Immature natural killer cell (primary cell): ENCODE measurements around the gene ULK4. TPM values are rescaled to one million over a fixed set of nuclear protein-coding genes. Genes with fewer than 3 reads are reported as not detected.
A peak's percentile ranks its signal among the peaks of the same experiment; 100 is the strongest.

ENCODE experiments used
- DNase-seq, 3 donors: peaks; one replicate each; pipeline ENCODE4 v3.0.0; 2022; ENCODE audit warnings: mixed read lengths in 1 of 3
- H3K27ac Mint-ChIP-seq, 6 donors: one replicate each; pipeline ENCODE4 v1.8.0; 2020; ENCODE audit warnings: mixed read lengths in 6 of 6, mild to moderate bottlenecking in 5 of 6, inconsistent platforms in 4 of 6, moderate library complexity in 3 of 6
- H3K27me3 Mint-ChIP-seq, 3 donors: one replicate each; pipeline ENCODE4 v1.8.0; 2020 to 2021; ENCODE audit warnings: low read depth in 3 of 3, mild to moderate bottlenecking in 3 of 3, mixed read lengths in 3 of 3, moderate library complexity in 3 of 3, inconsistent platforms in 1 of 3
- H3K36me3 Mint-ChIP-seq, 3 donors: one replicate each; pipeline ENCODE4 v1.8.0; 2020; ENCODE audit warnings: mixed read lengths in 3 of 3, inconsistent platforms in 2 of 3, mild to moderate bottlenecking in 2 of 3
- H3K4me1 Mint-ChIP-seq, 2 donors: one replicate each; pipeline ENCODE4 v1.8.0; 2020; ENCODE audit warnings: inconsistent platforms in 2 of 2, mild to moderate bottlenecking in 2 of 2, mixed read lengths in 2 of 2, moderate library complexity in 1 of 2
- H3K4me3 Mint-ChIP-seq, 5 donors: one replicate each; pipeline ENCODE4 v1.8.0; 2020; ENCODE audit warnings: mild to moderate bottlenecking in 5 of 5, mixed read lengths in 5 of 5, inconsistent platforms in 3 of 5, moderate library complexity in 3 of 5
- H3K9me3 Mint-ChIP-seq, 6 donors: one replicate each; pipeline ENCODE4 v1.8.0; 2020; ENCODE audit warnings: mild to moderate bottlenecking in 6 of 6, mixed read lengths in 6 of 6, inconsistent platforms in 4 of 6, moderate library complexity in 3 of 6
- polyA plus RNA-seq, 3 donors: library from polyadenylated mRNA; unstranded; fragments of 300-500 nt; fragmentation: Illumina TruSeq; gene quantifications; one replicate each; pipeline ENCODE4 v1.2.3, GENCODE V29; 2021

The ULK4 gene
- polyA plus RNA-seq, 3 donors from 2014 or later: 9.9 to 10.6 (median 9.9) TPM

DNA sequence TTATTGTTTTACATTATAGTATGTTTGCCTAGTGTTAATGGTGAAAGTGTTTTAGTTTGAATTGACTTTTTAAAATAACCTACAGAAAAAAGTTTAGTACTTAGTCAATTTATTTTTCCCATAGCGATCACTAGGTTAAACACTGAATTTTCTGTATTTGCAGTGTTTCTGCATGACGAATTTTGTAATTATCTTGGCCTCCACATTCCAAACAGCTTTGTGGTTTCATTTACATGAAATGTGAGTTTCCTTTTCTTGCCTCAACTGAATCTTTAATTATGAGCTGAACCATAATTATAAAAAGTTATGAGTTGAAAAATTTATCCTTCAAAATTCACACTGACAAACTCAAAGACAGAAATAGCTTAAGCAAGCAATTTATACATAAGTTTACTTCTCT lies 527.1 kb downstream of the ULK4 start:
- H3K27ac Mint-ChIP-seq: no peak overlapping the region
- no peaks in the 10 kb centered on the region for H3K27me3 Mint-ChIP-seq
- H3K4me3 Mint-ChIP-seq: no peak overlapping the region
- DNase-seq: no peak
- H3K4me1 Mint-ChIP-seq: no peaks in the 10 kb centered on the region
- peaks cover 0 to 6% (median 0%) of the 10 kb centered on the region in 6 donors for H3K9me3 Mint-ChIP-seq
- peaks cover 0 to 4% (median 0%) of the 10 kb centered on the region in 3 donors for H3K36me3 Mint-ChIP-seq

DNA sequence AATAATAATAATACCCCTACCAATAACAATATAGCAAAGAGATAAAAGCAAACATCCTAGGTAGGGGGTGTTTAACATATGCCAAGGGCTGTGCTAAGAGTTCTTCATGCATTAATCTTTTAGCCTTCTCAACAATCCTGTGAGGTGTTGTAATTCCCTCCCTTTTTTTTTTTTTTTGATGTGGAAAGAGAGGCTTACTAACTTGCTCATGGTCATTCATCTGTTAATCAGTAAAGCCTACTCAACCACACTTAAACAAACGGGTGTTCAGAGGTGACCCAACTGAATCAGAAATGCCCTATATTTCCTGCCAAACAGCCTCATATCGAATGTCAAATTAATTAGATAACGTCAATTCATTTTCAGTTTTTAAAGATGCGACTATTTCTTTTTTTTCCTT lies 530.5 kb downstream of the ULK4 start:
- no peaks in the 10 kb centered on the region for H3K4me1 Mint-ChIP-seq
- peaks cover 0 to 6% (median 2%) of the 10 kb centered on the region in 6 donors for H3K9me3 Mint-ChIP-seq
- DNase-seq: no peak
- H3K4me3 Mint-ChIP-seq: no peak overlapping the region
- H3K36me3 Mint-ChIP-seq: peaks cover 0 to 4% (median 3%) of the 10 kb centered on the region in 3 donors
- H3K27me3 Mint-ChIP-seq: peaks cover 0 to under 1% (median 0%) of the 10 kb centered on the region in 3 donors
- no peak overlapping the region for H3K27ac Mint-ChIP-seq

DNA sequence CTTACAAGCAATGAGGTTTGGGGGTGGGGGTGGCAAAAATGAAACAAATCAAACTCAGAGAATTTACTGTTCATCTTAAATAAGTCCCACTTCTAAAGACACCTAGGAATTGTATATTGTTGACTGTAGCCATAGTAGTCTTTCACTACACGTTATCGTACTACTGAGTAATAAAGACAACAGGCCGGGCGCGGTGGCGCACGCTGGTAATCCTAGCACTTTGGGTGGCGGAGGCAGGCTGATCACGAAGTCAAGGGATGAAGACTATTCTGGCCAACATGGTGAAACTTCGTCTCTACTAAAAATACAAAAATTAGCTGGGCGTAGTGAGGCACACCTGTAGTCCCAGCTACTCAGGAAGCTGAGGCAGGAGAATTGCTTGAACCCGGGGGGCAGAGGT lies 531.0 kb downstream of the ULK4 start:
- H3K9me3 Mint-ChIP-seq: peaks cover under 1 to 9% (median 4%) of the 10 kb centered on the region in 6 donors
- peaks cover 0 to under 1% of the 10 kb centered on the region in 2 donors for H3K4me1 Mint-ChIP-seq
- H3K4me3 Mint-ChIP-seq: no peak overlapping the region
- peaks cover 0 to 4% (median 4%) of the 10 kb centered on the region in 3 donors for H3K36me3 Mint-ChIP-seq
- H3K27me3 Mint-ChIP-seq: peaks cover 0 to 2% (median 0%) of the 10 kb centered on the region in 3 donors
- no peak for DNase-seq
- H3K27ac Mint-ChIP-seq: no peak overlapping the region

DNA sequence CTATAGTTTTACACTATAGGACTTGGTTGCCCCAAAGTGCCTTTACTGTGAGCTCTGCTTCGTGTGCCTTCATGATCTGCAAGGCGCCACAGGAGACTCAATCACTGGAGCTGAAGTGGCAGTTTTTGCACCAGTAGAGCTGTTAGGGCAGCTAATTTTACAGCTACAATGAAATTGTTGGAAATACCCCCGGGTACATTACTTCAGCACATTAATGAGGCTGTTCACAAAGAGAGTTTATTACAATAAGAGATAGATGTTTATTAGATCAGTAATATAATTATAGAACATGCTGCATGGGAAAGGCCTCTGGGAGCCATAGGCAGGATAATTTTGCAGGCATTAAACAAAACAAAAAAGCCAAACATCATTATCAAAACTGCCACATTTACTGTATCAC lies 531.5 kb downstream of the ULK4 start:
- peaks cover 0 to 7% (median 4%) of the 10 kb centered on the region in 3 donors for H3K36me3 Mint-ChIP-seq
- H3K4me1 Mint-ChIP-seq: peaks cover 2 to 5% of the 10 kb centered on the region in 2 donors
- H3K9me3 Mint-ChIP-seq: peaks cover 3 to 9% (median 5%) of the 10 kb centered on the region in 6 donors
- no peak overlapping the region for H3K27ac Mint-ChIP-seq
- H3K27me3 Mint-ChIP-seq: peaks cover 0 to 2% (median 0%) of the 10 kb centered on the region in 3 donors
- DNase-seq: no peak
- H3K4me3 Mint-ChIP-seq: no peak overlapping the region

DNA sequence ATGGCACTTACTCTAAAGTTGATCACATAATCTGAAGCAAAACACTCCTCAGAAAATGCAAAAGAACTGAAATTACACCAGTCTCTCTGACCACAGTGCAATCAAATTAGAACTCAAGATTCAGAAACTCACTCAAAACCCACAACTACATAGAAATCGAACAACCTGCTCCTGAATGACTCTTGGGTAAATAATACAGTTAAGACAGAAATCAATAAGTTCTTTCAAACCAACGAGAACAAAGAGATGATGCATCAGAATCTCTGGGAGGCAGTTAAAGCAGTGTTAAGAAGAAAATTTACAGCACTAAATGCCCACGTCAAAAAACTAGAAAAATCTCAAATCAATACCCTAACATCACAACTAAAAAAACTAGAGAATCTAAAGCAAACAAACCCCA lies 535.4 kb downstream of the ULK4 start:
- no peak for DNase-seq
- peak overlapping the region in 1 of 6 donors; percentile 7 for H3K27ac Mint-ChIP-seq
- peaks cover 23 to 30% of the 10 kb centered on the region in 2 donors for H3K4me1 Mint-ChIP-seq
- H3K27me3 Mint-ChIP-seq: peaks cover 1 to 5% (median 2%) of the 10 kb centered on the region in 3 donors
- peaks cover 3 to 14% (median 5%) of the 10 kb centered on the region in 6 donors for H3K9me3 Mint-ChIP-seq
- no peak overlapping the region for H3K4me3 Mint-ChIP-seq
- peaks cover 0 to 7% (median 0%) of the 10 kb centered on the region in 3 donors for H3K36me3 Mint-ChIP-seq

DNA sequence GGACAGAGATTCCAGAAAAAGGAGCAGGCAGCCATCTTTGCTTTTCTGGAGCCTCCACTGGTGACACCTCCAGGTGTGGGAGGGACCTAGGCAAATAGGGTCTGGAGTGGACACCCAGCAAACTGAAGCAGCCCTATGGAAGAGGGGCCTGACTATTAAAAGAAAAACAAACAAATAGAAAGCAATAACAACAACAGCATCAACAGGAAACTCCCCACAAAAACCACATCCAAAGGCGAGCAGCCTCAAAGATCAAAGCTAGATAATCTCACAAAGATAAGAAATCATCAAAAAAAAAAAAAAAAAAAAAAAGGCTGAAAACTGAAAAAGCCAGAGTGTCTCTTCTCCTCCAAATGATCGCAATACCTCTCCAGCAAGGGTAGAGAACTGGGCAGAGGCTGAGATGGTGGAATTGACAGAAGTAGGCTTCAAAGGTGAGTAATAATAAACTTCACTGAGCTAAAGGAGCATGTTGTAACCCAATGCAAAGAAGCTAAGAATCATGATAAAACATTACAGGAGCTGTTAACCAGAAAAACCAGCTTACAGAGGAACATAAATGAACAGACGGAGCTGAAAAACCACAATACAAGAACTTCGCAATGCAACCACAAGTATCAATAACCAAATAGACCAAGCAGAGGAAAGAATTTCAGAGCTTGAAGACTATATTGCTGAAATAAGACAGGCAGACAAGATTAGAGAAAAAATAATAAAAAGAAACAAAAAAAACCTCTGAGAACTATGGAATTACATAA lies 537.2 kb downstream of the ULK4 start:
- H3K4me1 Mint-ChIP-seq: peaks cover 26 to 34% of the 10 kb centered on the region in 2 donors
- peaks cover 0 to 7% (median 0%) of the 10 kb centered on the region in 3 donors for H3K36me3 Mint-ChIP-seq
- H3K4me3 Mint-ChIP-seq: peak overlapping the region; percentile 28 to 60 (median 43)
- peaks cover 3 to 14% (median 5%) of the 10 kb centered on the region in 6 donors for H3K9me3 Mint-ChIP-seq
- H3K27me3 Mint-ChIP-seq: peaks cover 1 to 5% (median 2%) of the 10 kb centered on the region in 3 donors
- peak in 2 of 3 donors; percentile 17 to 33 for DNase-seq
- H3K27ac Mint-ChIP-seq: peak overlapping the region in 5 of 6 donors; percentile 8 to 51 (median 42)

DNA sequence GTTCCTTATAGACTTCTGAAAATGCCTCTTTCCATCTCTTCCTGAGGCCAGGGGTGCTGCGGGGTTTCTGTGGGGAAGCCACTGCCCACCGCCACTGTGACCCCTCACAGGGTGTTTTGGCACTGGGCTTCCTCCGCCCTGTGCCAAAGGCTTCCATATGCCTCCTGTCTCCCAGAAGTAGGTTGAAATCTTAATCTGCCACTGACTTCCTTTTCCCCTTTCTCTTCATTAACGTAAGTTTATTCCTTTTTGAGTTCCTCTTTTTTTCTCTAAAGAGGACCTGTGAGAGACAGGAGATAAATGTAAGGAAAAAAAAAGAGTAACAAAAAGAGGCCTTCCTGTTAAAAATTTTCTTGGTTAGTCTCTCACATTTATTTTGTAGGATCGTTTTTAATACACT lies 542.1 kb downstream of the ULK4 start:
- peaks cover 0 to under 1% (median 0%) of the 10 kb centered on the region in 6 donors for H3K9me3 Mint-ChIP-seq
- H3K27me3 Mint-ChIP-seq: peaks cover 1 to 8% (median 4%) of the 10 kb centered on the region in 3 donors
- H3K4me1 Mint-ChIP-seq: peaks cover 35 to 43% of the 10 kb centered on the region in 2 donors
- no peaks in the 10 kb centered on the region for H3K36me3 Mint-ChIP-seq
- H3K4me3 Mint-ChIP-seq: peak overlapping the region; percentile 68 to 76 (median 70)
- DNase-seq: no peak
- H3K27ac Mint-ChIP-seq: peak overlapping the region; percentile 68 to 88 (median 77)

DNA sequence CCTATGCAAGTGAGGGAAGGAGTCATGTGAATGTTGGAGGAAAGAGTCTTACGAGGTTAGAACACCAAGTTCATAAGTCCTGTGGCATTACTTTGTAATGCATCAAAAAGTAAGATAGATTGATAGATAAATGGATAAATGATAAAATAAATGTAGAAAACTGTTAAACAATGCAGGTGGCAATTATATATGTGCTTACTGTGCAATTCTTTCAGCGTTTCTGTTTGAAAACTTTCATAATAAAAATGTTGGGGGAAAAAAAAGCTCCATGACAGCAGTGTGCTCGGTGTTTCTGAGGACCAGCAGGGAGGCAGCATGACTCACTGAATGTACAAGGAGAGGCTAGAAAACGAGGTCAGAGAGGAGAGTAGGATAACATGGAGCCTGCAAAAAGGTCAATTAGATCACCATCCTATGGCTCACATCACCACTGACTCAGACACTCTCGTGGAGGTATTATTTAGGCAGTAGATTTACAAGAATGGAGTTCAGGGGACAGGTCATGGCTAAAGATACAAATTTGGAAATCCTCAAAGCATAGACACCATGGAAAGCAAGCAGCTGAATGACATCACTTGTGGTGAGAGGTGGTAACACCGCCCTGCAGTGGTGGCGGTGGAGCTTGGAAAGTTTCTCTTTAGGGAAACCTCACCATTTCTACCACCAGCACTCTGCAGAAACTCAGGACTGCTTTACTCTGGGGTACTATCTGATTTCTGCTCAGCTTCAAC lies 542.8 kb downstream of the ULK4 start:
- Mint-ChIP-seq H3K9me3 (no peaks in the 10 kb centered on the region), H3K4me1 (peaks cover 29 to 36% of the 10 kb centered on the region in 2 donors), H3K36me3 (no peaks in the 10 kb centered on the region), H3K27ac (peak overlapping the region; percentile 68 to 88 (median 77)), H3K4me3 (peak overlapping the region; percentile 68 to 76 (median 70)), H3K27me3 (peaks cover 1 to 6% (median 4%) of the 10 kb centered on the region in 3 donors)
- peak; percentile 75 to 81 (median 76) for DNase-seq

DNA sequence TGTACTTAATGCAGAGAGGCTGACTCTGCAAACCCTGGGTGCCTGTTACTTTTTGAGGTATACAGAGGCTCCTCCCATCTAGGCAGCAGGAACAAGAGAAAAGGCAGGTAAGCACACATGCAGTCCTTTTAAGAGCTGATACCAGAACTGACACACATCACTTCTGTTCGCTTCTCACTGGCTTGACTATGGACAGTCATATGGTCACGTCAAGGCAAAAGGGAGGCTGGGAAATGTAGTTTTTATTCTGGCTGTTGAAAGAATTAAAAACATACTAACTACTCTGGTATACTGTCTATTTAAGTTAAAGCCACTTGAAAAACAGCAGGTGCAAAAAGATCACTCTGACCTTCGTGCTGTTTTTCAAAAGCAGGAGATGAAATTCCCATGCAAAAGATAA lies 544.3 kb downstream of the ULK4 start:
- Mint-ChIP-seq H3K27ac (peak overlapping the region in 2 of 6 donors; percentile 78 to 84), H3K4me1 (peaks cover 19 to 24% of the 10 kb centered on the region in 2 donors), H3K9me3 (no peaks in the 10 kb centered on the region)

DNA sequence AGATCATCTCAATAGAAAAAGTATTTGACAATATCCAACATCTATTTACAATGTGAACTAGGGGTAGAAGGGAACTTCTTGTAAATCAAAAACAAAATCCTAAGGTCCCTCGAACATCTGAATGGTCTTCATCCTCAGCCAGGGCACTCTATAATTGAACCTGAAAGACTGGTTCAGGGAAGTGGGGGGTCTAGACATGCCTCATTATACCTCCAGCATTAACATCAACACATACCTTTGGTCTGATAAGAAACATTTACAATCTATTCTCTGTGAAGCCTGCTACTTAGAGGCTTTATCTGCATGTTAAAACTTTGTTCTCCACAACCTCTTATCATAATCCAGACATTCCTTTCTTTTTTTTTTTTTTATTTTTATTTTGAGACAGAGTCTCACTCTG lies 550.8 kb downstream of the ULK4 start:
- Mint-ChIP-seq H3K36me3 (peaks cover 0 to 3% (median 0%) of the 10 kb centered on the region in 3 donors), H3K4me3 (no peak overlapping the region), H3K27me3 (peaks cover 0 to 2% (median 2%) of the 10 kb centered on the region in 3 donors), H3K27ac (no peak overlapping the region), H3K9me3 (no peaks in the 10 kb centered on the region), H3K4me1 (peaks cover 6 to 8% of the 10 kb centered on the region in 2 donors)
- no peak for DNase-seq

More for the DNA sequence above, 544.3 kb downstream of the ULK4 start:
- no peaks in the 10 kb centered on the region for H3K36me3 Mint-ChIP-seq
- no peak for DNase-seq
- no peak overlapping the region for H3K4me3 Mint-ChIP-seq
- H3K27me3 Mint-ChIP-seq: peaks cover 0 to 4% (median 4%) of the 10 kb centered on the region in 3 donors

DNA sequence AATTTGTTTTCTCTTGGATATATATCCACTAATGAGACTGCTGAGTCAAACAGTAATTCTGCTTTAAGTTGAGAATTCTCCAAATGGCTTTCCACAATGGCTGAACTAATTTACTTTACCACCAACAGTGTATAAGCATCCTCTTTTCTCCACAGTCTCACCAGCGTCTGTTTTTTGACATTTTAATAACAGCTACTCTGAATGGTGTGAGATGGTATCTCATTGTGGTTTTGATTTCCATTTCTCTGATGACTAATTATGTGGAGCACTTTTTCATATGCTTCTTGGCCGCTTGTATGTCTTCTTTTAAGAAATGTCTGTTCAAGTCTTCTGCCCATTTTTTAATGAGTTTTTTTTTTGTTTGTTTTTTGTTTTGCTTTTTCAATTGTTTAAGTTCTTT lies 556.4 kb downstream of the ULK4 start:
- Mint-ChIP-seq H3K36me3 (peaks cover 0 to 3% (median 0%) of the 10 kb centered on the region in 3 donors), H3K4me3 (peak overlapping the region; percentile 30 to 49 (median 45)), H3K27ac (peak overlapping the region; percentile 18 to 82 (median 42)), H3K4me1 (peaks cover 36 to 38% of the 10 kb centered on the region in 2 donors), H3K27me3 (peaks cover 0 to 2% (median 1%) of the 10 kb centered on the region in 3 donors), H3K9me3 (no peaks in the 10 kb centered on the region)
- DNase-seq: peak; percentile 55 to 67 (median 60)

DNA sequence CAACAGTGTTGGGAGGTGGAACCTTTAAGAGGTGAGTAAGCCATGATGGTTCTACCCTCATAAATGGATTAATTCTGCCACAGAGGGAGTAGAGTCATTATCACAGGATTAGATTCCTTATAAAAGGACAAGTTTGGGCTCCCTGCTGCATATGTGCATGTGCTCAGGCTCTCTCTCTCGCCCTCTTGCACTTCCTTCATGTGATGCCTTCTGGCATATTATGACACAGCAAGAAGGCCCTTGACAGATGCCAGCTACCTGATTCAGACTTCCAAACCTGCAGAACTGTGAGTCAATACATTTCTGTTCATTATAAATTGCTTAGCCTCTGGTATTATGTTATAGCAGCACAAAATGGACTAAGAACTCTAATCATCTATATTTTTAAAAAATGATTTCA lies 557.3 kb downstream of the ULK4 start:
- peak overlapping the region in 2 of 5 donors; percentile 28 to 47 for H3K4me3 Mint-ChIP-seq

DNA sequence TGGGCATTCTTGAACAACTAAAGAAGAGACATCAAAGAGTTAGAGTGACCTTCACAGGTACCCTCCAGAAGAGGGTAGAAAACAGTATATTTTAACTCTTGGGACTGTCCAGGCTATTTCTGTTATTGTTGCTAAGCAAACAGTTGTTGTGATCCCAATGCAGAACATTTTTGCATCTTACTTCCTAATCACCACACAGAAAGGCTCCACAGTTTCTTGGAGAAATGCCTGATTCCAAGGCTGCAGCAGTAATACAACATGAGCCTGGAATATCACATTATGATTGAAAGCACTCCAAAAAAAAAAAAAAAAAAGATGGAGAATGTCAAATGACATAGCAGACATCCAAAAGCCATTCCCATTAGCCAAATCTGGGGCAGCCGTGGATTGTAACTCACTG lies 567.0 kb downstream of the ULK4 start:
- Mint-ChIP-seq H3K27me3 (peaks cover 0 to 2% (median 2%) of the 10 kb centered on the region in 3 donors), H3K4me1 (no peaks in the 10 kb centered on the region), H3K4me3 (no peak overlapping the region), H3K9me3 (peaks cover 0 to 5% (median 0%) of the 10 kb centered on the region in 6 donors), H3K27ac (no peak overlapping the region), H3K36me3 (peaks cover 6 to 21% (median 7%) of the 10 kb centered on the region in 3 donors)
- DNase-seq: no peak

More for the DNA sequence above, 557.3 kb downstream of the ULK4 start:
- no peaks in the 10 kb centered on the region for H3K9me3 Mint-ChIP-seq
- no peak for DNase-seq
- peak overlapping the region in 2 of 6 donors; percentile 18 to 84 for H3K27ac Mint-ChIP-seq
- peaks cover 36 to 38% of the 10 kb centered on the region in 2 donors for H3K4me1 Mint-ChIP-seq
- H3K27me3 Mint-ChIP-seq: peaks cover 0 to 2% (median 1%) of the 10 kb centered on the region in 3 donors
- peaks cover 0 to 3% (median 0%) of the 10 kb centered on the region in 3 donors for H3K36me3 Mint-ChIP-seq
